Ramos (cell line): Measurements from ENCODE around the gene STK11IP.

Source experiments
- in situ Hi-C: fragments of 300-500 bp; cut with MboI; formaldehyde crosslinking; loops from one replicate; pipeline ENCODE4 v1.14.3; 2022; ENCODE audit warnings: low sequenced_read_pairs; ENCODE audit not compliant: unreplicated experiment

The STK11IP gene

GRCh38 chr2:219575566-219576504 lies 21.8 kb upstream of the STK11IP start:
- in situ Hi-C loops: no loop called here

DNA sequence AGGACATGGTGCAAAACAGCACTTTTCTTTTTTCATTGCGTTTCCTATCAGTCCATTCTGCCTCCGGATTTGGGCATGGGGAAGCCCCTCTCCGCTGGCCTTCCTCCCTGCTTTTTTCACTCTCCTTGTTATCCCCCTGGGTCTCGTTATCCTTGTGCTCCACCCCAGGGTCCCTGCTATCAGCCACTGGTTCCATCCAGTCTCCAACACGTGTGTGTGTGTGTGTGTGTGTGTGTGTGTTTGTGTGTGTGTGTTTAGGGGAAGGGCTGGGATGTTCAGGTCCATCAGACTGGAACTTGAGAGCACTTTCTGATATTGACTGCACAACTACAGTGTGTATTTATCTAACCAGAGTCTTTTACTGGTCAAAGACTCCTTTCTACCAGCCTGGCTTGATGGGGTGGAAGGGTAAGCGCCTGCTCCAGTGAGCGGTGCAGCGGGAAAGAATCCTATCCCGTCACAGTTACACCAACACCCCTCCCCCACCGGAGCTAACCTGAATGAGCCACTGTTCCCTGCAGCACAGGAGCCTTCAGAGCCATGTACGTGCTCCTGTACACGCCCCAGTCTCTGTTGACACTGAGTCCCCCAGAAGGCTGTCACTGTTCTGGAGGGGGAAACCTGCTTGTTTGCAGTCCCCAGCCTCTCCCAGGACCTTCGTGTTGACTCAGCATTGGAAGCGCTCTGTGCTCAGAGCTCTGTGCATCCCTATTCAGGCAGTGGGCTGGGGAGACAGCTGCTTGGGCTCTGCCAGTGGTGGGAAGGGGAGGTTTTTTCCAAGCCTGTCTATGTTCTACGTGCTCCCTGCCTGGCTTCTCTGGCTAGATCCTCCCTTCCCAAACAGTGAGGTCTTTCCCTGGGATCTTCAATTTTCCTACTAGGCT lies 20.9 kb upstream of the STK11IP start:
- in situ Hi-C loops: no loop called here

GRCh38 chr2:219578811-219579613 lies 18.6 kb upstream of the STK11IP start:
- in situ Hi-C loops: no loop called here

GRCh38 chr2:219581346-219581745 lies 16.3 kb upstream of the STK11IP start:
- in situ Hi-C loops: no loop called here

- in situ Hi-C loops: no loop called here
Observed at GRCh38 chr2:219591091-219591490, 6.6 kb upstream of the STK11IP start.

DNA sequence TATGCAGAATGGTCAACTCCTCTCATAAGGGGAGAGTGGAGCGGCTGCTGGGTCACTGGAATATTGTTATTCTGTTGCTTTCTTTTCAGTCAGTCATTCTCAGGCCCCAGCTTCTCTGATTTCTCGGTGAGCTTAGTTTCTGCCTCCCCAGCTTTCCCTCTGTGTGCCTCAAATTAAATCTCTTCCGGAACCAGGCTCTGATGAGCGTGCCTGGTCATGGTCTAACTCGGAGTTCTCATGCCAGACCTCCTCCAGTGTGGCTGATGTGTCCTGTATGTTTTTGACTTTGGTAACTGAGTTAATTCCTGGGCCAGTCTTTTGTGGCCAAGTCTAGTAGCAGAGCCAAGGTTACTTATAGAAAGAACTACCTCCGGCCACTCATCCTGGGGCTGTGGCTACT lies 4.9 kb upstream of the STK11IP start:
- in situ Hi-C loops: no loop called here

DNA sequence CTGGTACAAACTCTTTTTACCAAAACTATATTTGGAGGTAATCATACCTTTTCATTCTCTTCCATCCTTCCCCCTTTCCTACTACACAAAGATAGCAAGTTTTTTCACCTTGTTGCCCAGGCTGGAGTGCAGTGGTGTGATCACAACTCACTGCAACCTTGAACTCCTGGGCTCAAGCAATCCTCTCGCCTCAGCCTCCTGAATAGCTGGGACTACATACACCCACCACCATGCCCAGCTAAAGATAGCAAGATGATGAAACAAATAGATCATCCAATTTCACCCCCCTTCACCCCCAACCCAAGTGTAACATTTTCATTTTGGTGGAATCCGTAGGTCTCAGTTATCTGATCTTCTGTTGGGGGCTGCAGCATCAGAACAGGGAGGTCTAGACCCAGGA lies 4.5 kb upstream of the STK11IP start:
- in situ Hi-C loops: no loop called here

DNA sequence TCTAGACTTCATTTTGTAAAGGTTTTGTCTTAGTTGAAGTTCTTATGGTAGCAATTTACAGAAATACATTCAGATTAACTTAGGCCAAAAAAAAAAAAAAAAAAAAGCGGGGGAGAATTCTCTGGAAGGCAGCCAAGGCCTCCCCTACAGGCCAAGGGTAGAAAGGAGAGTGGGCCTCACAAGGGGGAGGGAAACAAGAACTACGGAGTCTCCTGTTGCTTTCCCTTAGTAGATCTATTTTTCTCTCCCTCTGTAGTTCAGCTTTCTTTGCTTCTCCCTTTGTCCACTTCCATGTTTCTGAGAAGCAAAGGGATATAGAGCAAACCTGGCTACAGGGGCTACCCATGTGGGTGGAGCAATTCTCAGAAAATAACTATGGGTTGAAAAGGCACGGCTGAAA lies 2.4 kb upstream of the STK11IP start:
- in situ Hi-C loops: no loop called here

- in situ Hi-C loops: no loop called here
Observed at GRCh38 chr2:219596954-219597551, 604 bp upstream of the STK11IP start.

DNA sequence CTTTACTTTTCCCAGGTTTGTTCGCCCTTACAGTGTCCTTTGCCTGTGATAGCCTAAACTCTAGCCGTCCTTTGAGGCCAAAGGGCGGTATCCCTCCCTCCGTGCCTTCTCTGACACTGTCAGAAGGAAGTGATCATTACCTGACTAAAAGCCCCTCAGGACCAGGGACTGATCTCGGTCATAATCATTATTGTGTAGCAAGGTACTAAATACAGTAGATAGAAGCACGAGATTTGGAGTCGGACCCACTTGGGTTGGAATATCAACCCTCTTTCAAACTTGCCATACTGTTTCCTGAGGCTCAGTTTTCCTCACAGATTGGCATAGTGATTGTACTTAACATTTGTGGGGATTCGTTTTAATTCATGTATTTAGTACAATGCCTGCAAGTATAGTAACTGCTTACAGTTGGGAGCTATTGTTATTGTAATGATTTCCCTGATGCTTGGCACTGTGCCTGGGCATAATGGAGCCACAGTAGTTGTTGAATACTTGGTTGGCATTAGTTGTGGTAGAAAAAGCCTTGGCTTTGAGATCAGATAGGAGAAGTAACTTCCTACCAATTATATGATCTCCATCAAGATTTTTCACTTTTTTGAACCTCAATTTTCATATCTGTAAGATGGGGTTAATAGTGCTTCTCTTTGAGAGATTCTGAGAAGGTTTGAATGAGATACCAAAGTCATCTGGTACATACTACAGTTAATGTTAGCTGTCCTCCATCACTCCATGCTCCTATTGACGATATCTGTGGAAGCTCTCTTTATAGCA lies 836 bp downstream of the STK11IP start:
- in situ Hi-C loops: no loop called here

GRCh38 chr2:219603771-219604170 lies 6.1 kb downstream of the STK11IP start:
- in situ Hi-C loops: no loop called here

- in situ Hi-C loops: no loop called here
Observed at GRCh38 chr2:219605607-219605954, 7.9 kb downstream of the STK11IP start.

GRCh38 chr2:219607931-219608330 lies 10.3 kb downstream of the STK11IP start:
- in situ Hi-C loops: no loop called here

DNA sequence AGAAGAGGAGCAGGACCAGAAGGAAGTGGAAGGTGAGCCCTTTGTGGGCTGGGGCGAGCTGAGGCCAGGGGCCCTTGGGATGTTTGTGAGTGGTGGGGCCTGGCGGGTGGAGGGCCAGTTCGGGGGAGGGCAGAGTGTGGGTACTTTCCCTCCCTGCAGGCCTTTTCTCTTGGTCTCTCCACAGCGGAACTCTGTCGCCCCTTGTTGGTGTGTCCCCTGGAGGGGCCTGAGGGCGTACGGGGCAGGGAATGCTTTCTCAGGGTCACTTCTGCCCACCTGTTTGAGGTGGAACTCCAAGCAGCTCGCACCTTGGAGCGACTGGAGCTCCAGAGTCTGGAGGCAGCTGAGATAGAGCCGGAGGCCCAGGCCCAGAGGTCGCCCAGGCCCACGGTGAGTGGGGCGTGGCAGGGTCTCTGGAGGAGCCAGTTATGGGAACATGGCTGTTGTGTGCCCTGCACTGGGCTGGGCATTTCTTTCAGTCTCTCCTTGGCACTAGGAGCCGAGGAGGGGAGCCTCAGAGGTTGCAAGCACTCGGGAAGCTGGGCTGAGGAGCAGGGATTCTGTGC lies 10.8 kb downstream of the STK11IP start:
- in situ Hi-C loops: no loop called here

DNA sequence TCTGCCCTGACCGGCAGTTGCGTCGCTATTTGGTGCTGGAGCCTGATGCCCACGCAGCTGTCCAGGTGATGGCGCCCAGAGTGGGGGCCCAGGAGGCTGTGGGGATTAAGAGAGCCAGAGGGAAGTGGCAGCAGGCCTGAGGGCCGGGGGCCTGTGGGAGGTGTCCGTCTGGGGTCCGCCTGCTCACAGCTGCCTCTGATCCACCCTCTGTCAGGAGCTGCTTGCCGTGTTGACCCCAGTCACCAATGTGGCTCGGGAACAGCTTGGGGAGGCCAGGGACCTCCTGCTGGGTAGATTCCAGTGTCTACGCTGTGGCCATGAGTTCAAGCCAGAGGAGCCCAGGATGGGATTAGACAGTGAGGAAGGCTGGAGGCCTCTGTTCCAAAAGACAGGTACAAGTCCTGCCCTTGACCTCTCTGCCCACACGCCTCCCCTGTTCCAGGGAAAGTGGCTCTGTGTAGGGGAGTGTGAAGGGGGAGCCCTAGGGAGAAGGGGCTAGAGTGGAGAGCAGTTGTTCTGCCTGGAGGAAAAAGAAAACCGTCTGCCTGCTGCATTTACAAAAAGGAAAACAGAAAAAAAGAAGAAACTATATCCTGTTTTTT lies 11.6 kb downstream of the STK11IP start:
- in situ Hi-C loops: no loop called here

- in situ Hi-C loops: no loop called here
Observed at GRCh38 chr2:219611306-219611705, 13.6 kb downstream of the STK11IP start.

DNA sequence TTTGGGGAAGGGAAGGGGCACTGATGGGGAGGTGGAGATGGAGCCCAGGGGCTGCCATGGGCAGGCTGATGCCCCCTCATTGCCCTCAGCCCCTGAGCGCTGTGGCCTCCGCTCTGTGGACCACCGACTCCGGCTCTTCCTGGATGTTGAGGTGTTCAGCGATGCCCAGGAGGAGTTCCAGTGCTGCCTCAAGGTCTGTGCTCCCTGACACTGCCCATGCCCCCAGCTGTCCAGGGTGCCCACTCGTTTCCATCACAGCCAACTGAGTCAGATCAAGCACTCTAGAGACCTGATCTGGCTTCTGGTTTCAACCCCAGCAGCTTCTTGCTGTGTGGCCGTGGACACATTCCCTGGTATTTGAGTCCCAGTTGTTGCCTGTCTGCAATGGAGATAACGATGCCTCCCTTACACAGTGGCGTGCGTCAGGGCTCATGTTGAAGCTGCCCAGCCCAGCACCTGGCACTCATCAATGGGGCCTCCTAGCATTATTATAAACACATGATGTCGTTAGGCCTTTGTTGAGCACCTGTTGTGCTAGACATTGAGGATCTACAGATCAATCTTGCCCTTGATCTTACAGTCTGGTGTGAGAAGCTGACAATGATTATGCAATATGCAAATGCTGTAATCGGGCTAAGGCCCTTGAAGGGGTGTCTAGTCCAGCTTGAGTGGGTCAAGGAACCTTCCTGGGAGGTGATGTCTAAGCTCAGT lies 14.4 kb downstream of the STK11IP start:
- in situ Hi-C loops: no loop called here
